K562 (cell line): ENCODE data around the gene TLL1.

ENCODE experiments used
- BDP1 ChIP-seq: IDR thresholded peaks from 3 replicates; pipeline ENCODE4 v1.6.1; 2011; ENCODE audit not compliant: insufficient read length, insufficient read depth
- CBX3 ChIP-seq, 2 experiments: IDR thresholded peaks; 1 replicate in 1 of 2; 2 replicates in 1 of 2; pipeline ENCODE4 v1.6.1; 2012; ENCODE audit warnings: inconsistent platforms in 2 of 2, low read length in 2 of 2, borderline replicate concordance in 1 of 2, control low read depth in 1 of 2
- COPS2 ChIP-seq: fragments of 450-650 bp; conservative IDR thresholded peaks from 2 replicates; pipeline ENCODE4 v1.6.1; 2016; ENCODE audit warnings: mild to moderate bottlenecking, moderate library complexity
- POLR2AphosphoS5 ChIP-seq: IDR thresholded peaks from 2 replicates; pipeline ENCODE4 v1.6.1; 2011; ENCODE audit warnings: mild to moderate bottlenecking, low read depth, low read length, moderate library complexity; ENCODE audit not compliant: control insufficient read depth, insufficient read depth
- SMARCC2 ChIP-seq: fragments of 450-650 bp; IDR thresholded peaks from 2 replicates; pipeline ENCODE4 v1.6.1; 2017; ENCODE audit warnings: antibody characterized with exemption, moderate library complexity, mild to moderate bottlenecking, low read depth
- SNRNP70 ChIP-seq: fragments of 200-400 bp; formaldehyde crosslinking; optimal IDR thresholded peaks from 2 replicates; pipeline ENCODE3; 2017; ENCODE audit warnings: low read depth, low read length
- TAF7 ChIP-seq: fragments of 450-650 bp; IDR thresholded peaks from 2 replicates; pipeline ENCODE4 v1.6.1; 2016; ENCODE audit warnings: missing genetic modification characterization, missing compliant biosample characterization
- TF ChIP-seq, protein P1 (sequence below): sonication (generic); formaldehyde crosslinking; IDR thresholded peaks from 2 replicates; pipeline ENCODE4 v1.5.0; 2020; ENCODE audit warnings: missing genetic modification reagents
- TF ChIP-seq, protein P2 (sequence below), 3 experiments: IDR thresholded peaks in 2 of 3; conservative IDR thresholded peaks in 1 of 3; 2 replicates each; pipeline ENCODE4 v1.5.1; 2011 to 2012; ENCODE audit warnings: low read length in 3 of 3, mild to moderate bottlenecking in 3 of 3, control low read depth in 2 of 3, improper control_type of control experiment in 1 of 3, inconsistent platforms in 1 of 3, low read depth in 1 of 3, mixed read lengths in 1 of 3, moderate library complexity in 1 of 3; ENCODE audit not compliant: insufficient read depth in 2 of 3

DNA sequence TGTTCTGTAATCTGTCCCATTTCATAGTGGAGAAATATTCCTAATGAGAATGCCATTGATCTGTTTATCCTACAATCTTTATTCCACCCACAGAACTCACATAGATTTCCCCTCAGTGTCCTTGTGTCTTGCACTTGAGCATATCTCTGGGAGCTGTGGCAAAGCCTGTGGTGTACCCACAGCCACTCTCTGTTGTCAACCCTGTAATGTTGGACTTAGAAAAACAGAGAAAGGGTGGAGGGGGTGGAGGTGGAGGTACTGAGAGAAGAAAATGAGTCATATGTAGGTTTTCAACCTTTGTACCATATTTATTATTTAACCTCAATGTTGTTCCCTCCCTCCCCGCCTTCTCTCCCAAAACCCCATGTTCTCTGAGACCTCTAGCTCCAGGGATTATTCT, 46.9 kb upstream of the TLL1 start:
- TF ChIP-seq COPS2 (no peak), CBX3 (IDR thresholded peaks at IDR 0.05; ENCODE audit: borderline replicate concordance in 1 of 2, low read length in 2 of 2) (no peak), POLR2AphosphoS5 (no peak), SMARCC2 (no peak), BDP1 (no peak), TAF7 (tag) (no peak), SNRNP70 (no peak)
- TF ChIP-seq, protein P1, sequence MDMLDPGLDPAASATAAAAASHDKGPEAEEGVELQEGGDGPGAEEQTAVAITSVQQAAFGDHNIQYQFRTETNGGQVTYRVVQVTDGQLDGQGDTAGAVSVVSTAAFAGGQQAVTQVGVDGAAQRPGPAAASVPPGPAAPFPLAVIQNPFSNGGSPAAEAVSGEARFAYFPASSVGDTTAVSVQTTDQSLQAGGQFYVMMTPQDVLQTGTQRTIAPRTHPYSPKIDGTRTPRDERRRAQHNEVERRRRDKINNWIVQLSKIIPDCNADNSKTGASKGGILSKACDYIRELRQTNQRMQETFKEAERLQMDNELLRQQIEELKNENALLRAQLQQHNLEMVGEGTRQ (CRISPR knock-in tag), result no peak
- TF ChIP-seq, protein P2, sequence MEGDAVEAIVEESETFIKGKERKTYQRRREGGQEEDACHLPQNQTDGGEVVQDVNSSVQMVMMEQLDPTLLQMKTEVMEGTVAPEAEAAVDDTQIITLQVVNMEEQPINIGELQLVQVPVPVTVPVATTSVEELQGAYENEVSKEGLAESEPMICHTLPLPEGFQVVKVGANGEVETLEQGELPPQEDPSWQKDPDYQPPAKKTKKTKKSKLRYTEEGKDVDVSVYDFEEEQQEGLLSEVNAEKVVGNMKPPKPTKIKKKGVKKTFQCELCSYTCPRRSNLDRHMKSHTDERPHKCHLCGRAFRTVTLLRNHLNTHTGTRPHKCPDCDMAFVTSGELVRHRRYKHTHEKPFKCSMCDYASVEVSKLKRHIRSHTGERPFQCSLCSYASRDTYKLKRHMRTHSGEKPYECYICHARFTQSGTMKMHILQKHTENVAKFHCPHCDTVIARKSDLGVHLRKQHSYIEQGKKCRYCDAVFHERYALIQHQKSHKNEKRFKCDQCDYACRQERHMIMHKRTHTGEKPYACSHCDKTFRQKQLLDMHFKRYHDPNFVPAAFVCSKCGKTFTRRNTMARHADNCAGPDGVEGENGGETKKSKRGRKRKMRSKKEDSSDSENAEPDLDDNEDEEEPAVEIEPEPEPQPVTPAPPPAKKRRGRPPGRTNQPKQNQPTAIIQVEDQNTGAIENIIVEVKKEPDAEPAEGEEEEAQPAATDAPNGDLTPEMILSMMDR (IDR thresholded peaks at IDR 0.05 in 2 of 3, conservative IDR thresholded peaks at IDR 0.05 in 1 of 3; ENCODE audit: insufficient read depth in 2 of 3, low read depth in 1 of 3, low read length in 3 of 3), result no peak
